ENCODE results near the gene CTDNEP1.

The CTDNEP1 gene

GRCh38 chr17:7243453-7243729 lies 8.1 kb downstream of the CTDNEP1 start:
- no peaks in the 10 kb centered on the region for H3K9me3 ChIP-seq (ENCODE audit: control insufficient read depth, insufficient read depth, low read depth, low read length)
- H3K9ac ChIP-seq (ENCODE audit: low read length): peak overlapping the region; percentile 79
- H3K36me3 ChIP-seq (ENCODE audit: control insufficient read depth, insufficient read depth, low read length): peaks cover 40% of the 10 kb centered on the region
- H3K27ac ChIP-seq (ENCODE audit: low read depth, low read length): no peak overlapping the region; the same call in 1 of the 2 replicates
- H3K27me3 ChIP-seq (ENCODE audit: control insufficient read depth, insufficient read depth, low read length): no peaks in the 10 kb centered on the region
- H3K4me1 ChIP-seq (ENCODE audit: control insufficient read depth, insufficient read depth, low read length): peaks cover 9% of the 10 kb centered on the region
- H3K4me3 ChIP-seq (ENCODE audit: low read depth, low read length): peak overlapping the region; percentile 75

GRCh38 chr17:7242717-7243452 lies 8.6 kb downstream of the CTDNEP1 start:
- Histone ChIP-seq H3K27ac (ENCODE audit: low read depth, low read length) (peak overlapping the region; percentile 79), H3K9me3 (ENCODE audit: control insufficient read depth, insufficient read depth, low read depth, low read length) (no peaks in the 10 kb centered on the region), H3K4me3 (ENCODE audit: low read depth, low read length) (peak overlapping the region; percentile 75), H3K36me3 (ENCODE audit: control insufficient read depth, insufficient read depth, low read length) (peaks cover 40% of the 10 kb centered on the region), H3K4me1 (ENCODE audit: control insufficient read depth, insufficient read depth, low read length) (peaks cover 9% of the 10 kb centered on the region), H3K9ac (ENCODE audit: low read length) (peak overlapping the region; percentile 90), H3K27me3 (ENCODE audit: control insufficient read depth, insufficient read depth, low read length) (no peaks in the 10 kb centered on the region)

- Histone ChIP-seq H3K27ac (ENCODE audit: low read depth, low read length) (peak within 1 kb of the TSS; percentile 79), H3K36me3 (ENCODE audit: control insufficient read depth, insufficient read depth, low read length) (peaks cover 43% of the 10 kb centered on the region), H3K9ac (ENCODE audit: low read length) (peak within 1 kb of the TSS; percentile 90), H3K9me3 (ENCODE audit: control insufficient read depth, insufficient read depth, low read depth, low read length) (no peaks in the 10 kb centered on the region), H3K4me1 (ENCODE audit: control insufficient read depth, insufficient read depth, low read length) (peaks cover 14% of the 10 kb centered on the region), H3K27me3 (ENCODE audit: control insufficient read depth, insufficient read depth, low read length) (no peaks in the 10 kb centered on the region), H3K4me3 (ENCODE audit: low read depth, low read length) (peak within 1 kb of the TSS; percentile 75)
Observed at GRCh38 chr17:7241783-7242716, 9.5 kb downstream of the CTDNEP1 start, which contains the start of gene GABARAP. Gene GABARAP (minus strand): TSS chr17:7242449. CDS start chr17:7242330, 119 bp downstream.

GRCh38 chr17:7241090-7241733 lies 10.3 kb downstream of the CTDNEP1 start:
- H3K27ac ChIP-seq (ENCODE audit: low read depth, low read length): no peak overlapping the region; the same call in 1 of the 2 replicates
- H3K36me3 ChIP-seq (ENCODE audit: control insufficient read depth, insufficient read depth, low read length): peaks cover 43% of the 10 kb centered on the region
- H3K27me3 ChIP-seq (ENCODE audit: control insufficient read depth, insufficient read depth, low read length): no peaks in the 10 kb centered on the region
- H3K4me3 ChIP-seq (ENCODE audit: low read depth, low read length): peak overlapping the region; percentile 75
- no peaks in the 10 kb centered on the region for H3K9me3 ChIP-seq (ENCODE audit: control insufficient read depth, insufficient read depth, low read depth, low read length)
- H3K4me1 ChIP-seq (ENCODE audit: control insufficient read depth, insufficient read depth, low read length): peaks cover 15% of the 10 kb centered on the region
- peak overlapping the region; percentile 76 for H3K9ac ChIP-seq (ENCODE audit: low read length)

- Histone ChIP-seq H3K9me3 (ENCODE audit: control insufficient read depth, insufficient read depth, low read depth, low read length) (no peaks in the 10 kb centered on the region), H3K4me1 (ENCODE audit: control insufficient read depth, insufficient read depth, low read length) (peaks cover 15% of the 10 kb centered on the region), H3K27me3 (ENCODE audit: control insufficient read depth, insufficient read depth, low read length) (no peaks in the 10 kb centered on the region), H3K9ac (ENCODE audit: low read length) (no peak overlapping the region), H3K4me3 (ENCODE audit: low read depth, low read length) (peak overlapping the region; percentile 75; the same call in 1 of the 2 replicates), H3K36me3 (ENCODE audit: control insufficient read depth, insufficient read depth, low read length) (peaks cover 44% of the 10 kb centered on the region), H3K27ac (ENCODE audit: low read depth, low read length) (no peak overlapping the region)
Observed at GRCh38 chr17:7240375-7240774, 11.2 kb downstream of the CTDNEP1 start.

GRCh38 chr17:7239091-7240027 lies 12.2 kb downstream of the CTDNEP1 start, which contains the start of gene PHF23:
Gene PHF23 (minus strand): TSS chr17:7239457. CDS start chr17:7239279, 178 bp downstream.
- Histone ChIP-seq H3K9me3 (ENCODE audit: control insufficient read depth, insufficient read depth, low read depth, low read length) (no peaks in the 10 kb centered on the region), H3K27ac (ENCODE audit: low read depth, low read length) (peak within 1 kb of the TSS; percentile 90), H3K36me3 (ENCODE audit: control insufficient read depth, insufficient read depth, low read length) (peaks cover 46% of the 10 kb centered on the region), H3K9ac (ENCODE audit: low read length) (peak within 1 kb of the TSS; percentile 92), H3K4me3 (ENCODE audit: low read depth, low read length) (peak within 1 kb of the TSS; percentile 95), H3K4me1 (ENCODE audit: control insufficient read depth, insufficient read depth, low read length) (peaks cover 15% of the 10 kb centered on the region), H3K27me3 (ENCODE audit: control insufficient read depth, insufficient read depth, low read length) (no peaks in the 10 kb centered on the region)

- H3K36me3 ChIP-seq (ENCODE audit: control insufficient read depth, insufficient read depth, low read length): peaks cover 38% of the 10 kb centered on the region
Observed at GRCh38 chr17:7238420-7239090, 13.0 kb downstream of the CTDNEP1 start.

GRCh38 chr17:7237761-7238419 lies 13.6 kb downstream of the CTDNEP1 start:
- Histone ChIP-seq H3K9me3 (ENCODE audit: control insufficient read depth, insufficient read depth, low read depth, low read length) (no peaks in the 10 kb centered on the region), H3K4me3 (ENCODE audit: low read depth, low read length) (peak overlapping the region; percentile 95), H3K4me1 (ENCODE audit: control insufficient read depth, insufficient read depth, low read length) (peaks cover 13% of the 10 kb centered on the region; the same call in 1 of the 2 replicates), H3K27me3 (ENCODE audit: control insufficient read depth, insufficient read depth, low read length) (no peaks in the 10 kb centered on the region), H3K27ac (ENCODE audit: low read depth, low read length) (peak overlapping the region; percentile 86; the same call in 1 of the 2 replicates), H3K9ac (ENCODE audit: low read length) (peak overlapping the region; percentile 79), H3K36me3 (ENCODE audit: control insufficient read depth, insufficient read depth, low read length) (peaks cover 38% of the 10 kb centered on the region)

More at GRCh38 chr17:7238420-7239090, 13.0 kb downstream of the CTDNEP1 start:
- Histone ChIP-seq H3K9ac (ENCODE audit: low read length) (peak overlapping the region; percentile 92), H3K27me3 (ENCODE audit: control insufficient read depth, insufficient read depth, low read length) (no peaks in the 10 kb centered on the region), H3K4me3 (ENCODE audit: low read depth, low read length) (peak overlapping the region; percentile 95), H3K4me1 (ENCODE audit: control insufficient read depth, insufficient read depth, low read length) (peaks cover 15% of the 10 kb centered on the region), H3K27ac (ENCODE audit: low read depth, low read length) (peak overlapping the region; percentile 90), H3K9me3 (ENCODE audit: control insufficient read depth, insufficient read depth, low read depth, low read length) (no peaks in the 10 kb centered on the region)

- peak overlapping the region; percentile 60 for H3K9ac ChIP-seq (ENCODE audit: low read length)
- peaks cover 16% of the 10 kb centered on the region; the same call in 1 of the 2 replicates for H3K4me1 ChIP-seq (ENCODE audit: control insufficient read depth, insufficient read depth, low read length)
- peak overlapping the region; percentile 95 for H3K4me3 ChIP-seq (ENCODE audit: low read depth, low read length)
- peaks cover 38% of the 10 kb centered on the region for H3K36me3 ChIP-seq (ENCODE audit: control insufficient read depth, insufficient read depth, low read length)
- no peaks in the 10 kb centered on the region for H3K27me3 ChIP-seq (ENCODE audit: control insufficient read depth, insufficient read depth, low read length)
- H3K9me3 ChIP-seq (ENCODE audit: control insufficient read depth, insufficient read depth, low read depth, low read length): no peaks in the 10 kb centered on the region
- H3K27ac ChIP-seq (ENCODE audit: low read depth, low read length): no peak overlapping the region; the same call in 1 of the 2 replicates
Observed at GRCh38 chr17:7237266-7237760, 14.2 kb downstream of the CTDNEP1 start.

All from HUES6 (cell line).